ENCODE data around the gene THSD4.

Gene THSD4

DNA sequence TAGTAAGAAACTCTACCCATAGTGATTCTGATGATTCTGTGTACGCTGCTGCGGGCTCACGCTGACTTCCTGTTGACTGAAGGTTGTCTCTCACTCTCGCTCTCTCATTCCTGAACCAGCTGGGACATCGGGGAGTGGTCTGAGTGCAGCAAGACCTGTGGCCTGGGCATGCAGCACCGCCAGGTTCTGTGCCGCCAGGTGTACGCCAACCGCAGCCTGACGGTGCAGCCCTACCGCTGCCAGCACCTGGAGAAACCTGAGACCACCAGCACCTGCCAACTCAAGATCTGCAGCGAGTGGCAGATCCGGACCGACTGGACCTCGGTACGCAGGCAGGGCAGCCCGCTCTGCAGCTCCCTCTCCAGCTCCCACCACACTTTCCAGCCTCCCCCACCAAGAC, 631.4 kb downstream of the THSD4 start:
- H3K27ac ChIP-seq (ENCODE audit: low read length) = no peak overlapping the region
- no peaks in the 10 kb centered on the region for H3K9me2 ChIP-seq (replicated peaks; ENCODE audit: insufficient read depth, low read length)
- no peaks in the 10 kb centered on the region for H3K27me3 ChIP-seq (replicated peaks; ENCODE audit: insufficient read depth, low read length)
- H4K20me1 ChIP-seq (ENCODE audit: insufficient read depth, low read length) = no peaks in the 10 kb centered on the region
- H3K9me3 ChIP-seq (replicated peaks; ENCODE audit: insufficient read depth, low read length) = no peaks in the 10 kb centered on the region
- no peaks in the 10 kb centered on the region for H3K36me3 ChIP-seq (replicated peaks; ENCODE audit: insufficient read depth, low read length)
- H3F3A ChIP-seq (ENCODE audit: insufficient read depth, low read length) = no peaks in the 10 kb centered on the region
- no peak overlapping the region for H2AFZ ChIP-seq (ENCODE audit: low read length)
- H3K4me1 ChIP-seq (ENCODE audit: low read length) = no peaks in the 10 kb centered on the region
- H3K9ac ChIP-seq (ENCODE audit: low read length) = no peak overlapping the region
- no peaks in the 10 kb centered on the region for H3K79me2 ChIP-seq (ENCODE audit: low read length)
- no peak overlapping the region for H3K4me3 ChIP-seq (ENCODE audit: low read length)
- TF ChIP-seq EZH2phosphoT487 (IDR thresholded peaks at IDR 0.05; ENCODE audit: low read length) (no peak), EZH2 (optimal IDR thresholded peaks at IDR 0.05; ENCODE audit: low read depth, low read length) (no peak)
- TF ChIP-seq, protein P1, sequence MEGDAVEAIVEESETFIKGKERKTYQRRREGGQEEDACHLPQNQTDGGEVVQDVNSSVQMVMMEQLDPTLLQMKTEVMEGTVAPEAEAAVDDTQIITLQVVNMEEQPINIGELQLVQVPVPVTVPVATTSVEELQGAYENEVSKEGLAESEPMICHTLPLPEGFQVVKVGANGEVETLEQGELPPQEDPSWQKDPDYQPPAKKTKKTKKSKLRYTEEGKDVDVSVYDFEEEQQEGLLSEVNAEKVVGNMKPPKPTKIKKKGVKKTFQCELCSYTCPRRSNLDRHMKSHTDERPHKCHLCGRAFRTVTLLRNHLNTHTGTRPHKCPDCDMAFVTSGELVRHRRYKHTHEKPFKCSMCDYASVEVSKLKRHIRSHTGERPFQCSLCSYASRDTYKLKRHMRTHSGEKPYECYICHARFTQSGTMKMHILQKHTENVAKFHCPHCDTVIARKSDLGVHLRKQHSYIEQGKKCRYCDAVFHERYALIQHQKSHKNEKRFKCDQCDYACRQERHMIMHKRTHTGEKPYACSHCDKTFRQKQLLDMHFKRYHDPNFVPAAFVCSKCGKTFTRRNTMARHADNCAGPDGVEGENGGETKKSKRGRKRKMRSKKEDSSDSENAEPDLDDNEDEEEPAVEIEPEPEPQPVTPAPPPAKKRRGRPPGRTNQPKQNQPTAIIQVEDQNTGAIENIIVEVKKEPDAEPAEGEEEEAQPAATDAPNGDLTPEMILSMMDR (IDR thresholded peaks at IDR 0.05; ENCODE audit: low read length) = no peak
- no peak for DNase-seq
- H3K4me2 ChIP-seq (ENCODE audit: low read depth, low read length) = no peak overlapping the region

DNA sequence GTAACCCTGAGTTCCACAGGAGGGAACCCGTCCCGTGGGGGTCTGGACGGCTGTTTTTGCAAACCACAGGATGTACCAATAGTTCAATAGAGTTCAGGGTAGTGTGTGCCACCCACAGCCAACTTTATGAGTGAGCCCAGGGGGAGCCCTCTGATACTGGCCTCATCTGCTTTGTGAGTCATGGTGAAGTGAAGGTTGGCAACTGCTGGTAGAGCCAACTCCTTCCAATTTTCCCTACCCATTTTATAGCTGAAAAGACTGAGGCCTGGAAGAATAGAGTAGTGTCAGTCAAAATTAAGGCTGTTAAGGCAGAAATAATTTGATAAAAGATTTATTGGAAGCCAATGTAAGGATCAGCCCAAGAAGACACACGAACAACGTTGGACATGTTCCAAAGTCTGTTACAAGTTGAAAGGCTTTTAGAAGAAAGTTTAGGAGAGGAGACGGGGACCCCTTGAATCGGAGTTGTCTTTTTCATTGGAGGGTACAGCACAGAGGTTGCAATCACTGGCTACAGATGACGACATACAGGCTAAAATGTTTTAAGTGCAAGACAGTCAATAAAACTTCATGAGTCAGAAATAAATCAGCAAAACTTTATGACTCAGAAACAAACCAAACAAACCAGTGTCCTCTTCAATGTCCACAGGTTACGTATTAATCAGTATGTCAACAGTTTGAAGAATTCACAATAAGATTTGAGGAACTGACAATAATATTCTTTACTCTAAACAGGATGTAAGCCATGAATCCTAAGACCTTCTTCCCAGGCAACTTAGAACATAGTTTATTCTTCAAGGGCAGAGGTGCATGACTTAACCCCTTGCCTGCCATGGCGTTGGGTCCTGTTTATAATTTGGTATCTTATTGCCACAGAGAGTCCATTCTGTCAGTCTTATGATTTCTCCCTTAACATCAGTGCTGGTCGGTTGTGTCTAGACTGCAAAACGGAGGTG, 632.1 kb downstream of the THSD4 start:
- Histone ChIP-seq H3K27ac (ENCODE audit: low read length) (no peak overlapping the region), H3K36me3 (replicated peaks; ENCODE audit: insufficient read depth, low read length) (no peaks in the 10 kb centered on the region), H3K4me2 (ENCODE audit: low read depth, low read length) (no peak overlapping the region), H3K79me2 (ENCODE audit: low read length) (no peaks in the 10 kb centered on the region), H3K27me3 (replicated peaks; ENCODE audit: insufficient read depth, low read length) (no peaks in the 10 kb centered on the region), H3K9me2 (replicated peaks; ENCODE audit: insufficient read depth, low read length) (no peaks in the 10 kb centered on the region), H3F3A (ENCODE audit: insufficient read depth, low read length) (no peaks in the 10 kb centered on the region), H4K20me1 (ENCODE audit: insufficient read depth, low read length) (no peaks in the 10 kb centered on the region), H3K9me3 (replicated peaks; ENCODE audit: insufficient read depth, low read length) (no peaks in the 10 kb centered on the region), H2AFZ (ENCODE audit: low read length) (no peak overlapping the region), H3K4me1 (ENCODE audit: low read length) (no peaks in the 10 kb centered on the region), H3K9ac (ENCODE audit: low read length) (no peak overlapping the region), H3K4me3 (ENCODE audit: low read length) (no peak overlapping the region)
- TF ChIP-seq EZH2 (optimal IDR thresholded peaks at IDR 0.05; ENCODE audit: low read depth, low read length) = no peak
- no peak for TF ChIP-seq EZH2phosphoT487 (IDR thresholded peaks at IDR 0.05; ENCODE audit: low read length)
- TF ChIP-seq, protein P1 (IDR thresholded peaks at IDR 0.05; ENCODE audit: low read length) = no peak
- no peak for DNase-seq

DNA sequence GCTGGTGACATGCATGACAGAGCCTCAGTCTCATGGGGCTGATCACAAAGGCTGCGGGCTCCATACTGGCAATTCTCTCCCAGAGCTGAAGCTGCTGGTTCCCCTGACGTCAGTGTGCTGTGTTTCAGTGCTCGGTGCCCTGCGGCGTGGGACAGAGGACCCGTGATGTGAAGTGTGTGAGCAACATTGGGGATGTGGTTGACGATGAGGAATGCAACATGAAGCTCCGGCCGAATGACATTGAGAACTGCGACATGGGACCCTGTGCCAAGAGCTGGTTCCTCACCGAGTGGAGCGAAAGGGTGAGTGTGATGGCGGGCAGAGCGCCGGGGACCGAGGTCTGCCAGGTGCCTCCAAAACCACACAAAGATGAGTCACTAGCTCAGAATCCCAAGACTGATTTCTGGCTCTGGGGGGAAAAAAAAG, 633.0 kb downstream of the THSD4 start:
- H3K4me1 ChIP-seq (ENCODE audit: low read length) = no peaks in the 10 kb centered on the region
- no peaks in the 10 kb centered on the region for H3K27me3 ChIP-seq (replicated peaks; ENCODE audit: insufficient read depth, low read length)
- no peaks in the 10 kb centered on the region for H3K9me3 ChIP-seq (replicated peaks; ENCODE audit: insufficient read depth, low read length)
- no peak overlapping the region for H3K27ac ChIP-seq (ENCODE audit: low read length)
- H4K20me1 ChIP-seq (ENCODE audit: insufficient read depth, low read length) = no peaks in the 10 kb centered on the region
- DNase-seq = no peak
- no peak overlapping the region for H3K9ac ChIP-seq (ENCODE audit: low read length)
- TF ChIP-seq, protein P1 (IDR thresholded peaks at IDR 0.05; ENCODE audit: low read length) = no peak
- TF ChIP-seq EZH2 (optimal IDR thresholded peaks at IDR 0.05; ENCODE audit: low read depth, low read length) = no peak
- TF ChIP-seq EZH2phosphoT487 (IDR thresholded peaks at IDR 0.05; ENCODE audit: low read length) = no peak
- no peak overlapping the region for H3K4me2 ChIP-seq (ENCODE audit: low read depth, low read length)
- H3K4me3 ChIP-seq (ENCODE audit: low read length) = no peak overlapping the region
- H2AFZ ChIP-seq (ENCODE audit: low read length) = no peak overlapping the region
- H3K36me3 ChIP-seq (replicated peaks; ENCODE audit: insufficient read depth, low read length) = no peaks in the 10 kb centered on the region
- no peaks in the 10 kb centered on the region for H3F3A ChIP-seq (ENCODE audit: insufficient read depth, low read length)
- no peaks in the 10 kb centered on the region for H3K79me2 ChIP-seq (ENCODE audit: low read length)
- no peaks in the 10 kb centered on the region for H3K9me2 ChIP-seq (replicated peaks; ENCODE audit: insufficient read depth, low read length)

All from MM.1S (cell line).